HL-60 (cell line): ENCODE data around the gene OSER1.
"Not testable (repeated sequence)": the region's sequence is repeated elsewhere in the genome, so short reads cannot be mapped to it uniquely, and the experiment has no call there.

Experiments used
- DNase-seq, 2 experiments: peaks; one replicate each; pipeline ENCODE4 v3.0.0-alpha.2; 2010 to 2020; ENCODE audit warnings: low read depth in 1 of 2, low spot score in 1 of 2
- H3K27ac ChIP-seq: fragments of 250-450 bp; sonication (Bioruptor Pico); replicated peaks from 2 replicates; pipeline ENCODE4 v1.5.1; 2020; ENCODE audit warnings: mild to moderate bottlenecking, moderate library complexity
- H3K27me3 ChIP-seq: fragments of 250-450 bp; sonication (Bioruptor Pico); 2 replicates; pipeline ENCODE4 v1.5.1; 2021; ENCODE audit warnings: mild to moderate bottlenecking, moderate library complexity; ENCODE audit not compliant: insufficient read depth, poor library complexity, severe bottlenecking
- H3K4me3 ChIP-seq: replicated peaks from 2 replicates; pipeline ENCODE4 v1.5.1; 2011; ENCODE audit warnings: mild to moderate bottlenecking, control low read depth, low read length; ENCODE audit not compliant: insufficient read depth
- GABPA ChIP-seq: IDR thresholded peaks from 2 replicates; pipeline ENCODE4 v1.6.1; 2012; ENCODE audit warnings: low read depth
- POLR2AphosphoS5 ChIP-seq: IDR thresholded peaks from 2 replicates; pipeline ENCODE4 v1.6.1; 2012; ENCODE audit warnings: low read depth
- SPI1 ChIP-seq: IDR thresholded peaks from 2 replicates; pipeline ENCODE4 v1.6.1; 2012; ENCODE audit warnings: low read depth, mild to moderate bottlenecking, borderline replicate concordance
- TF ChIP-seq, protein P1 (sequence below): IDR thresholded peaks from one replicate; pipeline ENCODE4 v1.5.1; 2011; ENCODE audit warnings: low read length, control low read depth, inconsistent platforms; ENCODE audit not compliant: insufficient read depth
- TF ChIP-seq, protein P2 (sequence below): IDR thresholded peaks from 2 replicates; pipeline ENCODE4 v1.6.1; 2012; ENCODE audit warnings: low read depth; ENCODE audit not compliant: insufficient replicate concordance

The OSER1 gene

DNA sequence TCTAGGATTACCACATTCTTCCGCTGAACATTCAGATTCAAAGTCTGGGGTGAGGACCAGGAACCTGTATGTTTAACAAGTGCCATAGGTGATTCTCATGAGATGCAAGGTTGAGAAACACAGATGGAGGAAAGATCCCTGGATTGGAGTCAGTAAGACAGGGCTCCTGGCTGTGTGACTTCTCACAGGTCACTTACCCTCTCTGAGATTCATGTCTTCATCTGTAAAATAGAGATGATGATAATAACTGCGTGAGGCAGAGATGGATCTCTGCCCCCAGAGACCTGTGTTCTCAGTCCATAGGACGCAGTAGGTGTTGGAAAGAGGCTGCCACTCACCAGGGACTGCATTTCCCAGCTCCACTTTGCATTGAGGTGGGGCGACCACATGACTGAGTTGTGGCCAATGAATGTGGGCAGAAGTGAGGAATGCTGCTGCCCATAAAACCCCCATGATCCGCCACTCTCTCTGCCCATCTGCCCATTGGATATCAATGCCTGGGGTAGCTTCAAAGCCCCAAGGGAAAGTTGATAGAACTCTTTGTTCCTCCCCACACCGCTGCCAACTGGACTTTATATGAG lies 23.0 kb upstream of the OSER1 start:
- TF ChIP-seq SPI1 (no peak), GABPA (no peak), POLR2AphosphoS5 (no peak)
- TF ChIP-seq, protein P1, sequence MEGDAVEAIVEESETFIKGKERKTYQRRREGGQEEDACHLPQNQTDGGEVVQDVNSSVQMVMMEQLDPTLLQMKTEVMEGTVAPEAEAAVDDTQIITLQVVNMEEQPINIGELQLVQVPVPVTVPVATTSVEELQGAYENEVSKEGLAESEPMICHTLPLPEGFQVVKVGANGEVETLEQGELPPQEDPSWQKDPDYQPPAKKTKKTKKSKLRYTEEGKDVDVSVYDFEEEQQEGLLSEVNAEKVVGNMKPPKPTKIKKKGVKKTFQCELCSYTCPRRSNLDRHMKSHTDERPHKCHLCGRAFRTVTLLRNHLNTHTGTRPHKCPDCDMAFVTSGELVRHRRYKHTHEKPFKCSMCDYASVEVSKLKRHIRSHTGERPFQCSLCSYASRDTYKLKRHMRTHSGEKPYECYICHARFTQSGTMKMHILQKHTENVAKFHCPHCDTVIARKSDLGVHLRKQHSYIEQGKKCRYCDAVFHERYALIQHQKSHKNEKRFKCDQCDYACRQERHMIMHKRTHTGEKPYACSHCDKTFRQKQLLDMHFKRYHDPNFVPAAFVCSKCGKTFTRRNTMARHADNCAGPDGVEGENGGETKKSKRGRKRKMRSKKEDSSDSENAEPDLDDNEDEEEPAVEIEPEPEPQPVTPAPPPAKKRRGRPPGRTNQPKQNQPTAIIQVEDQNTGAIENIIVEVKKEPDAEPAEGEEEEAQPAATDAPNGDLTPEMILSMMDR, result no peak
- TF ChIP-seq, protein P2, sequence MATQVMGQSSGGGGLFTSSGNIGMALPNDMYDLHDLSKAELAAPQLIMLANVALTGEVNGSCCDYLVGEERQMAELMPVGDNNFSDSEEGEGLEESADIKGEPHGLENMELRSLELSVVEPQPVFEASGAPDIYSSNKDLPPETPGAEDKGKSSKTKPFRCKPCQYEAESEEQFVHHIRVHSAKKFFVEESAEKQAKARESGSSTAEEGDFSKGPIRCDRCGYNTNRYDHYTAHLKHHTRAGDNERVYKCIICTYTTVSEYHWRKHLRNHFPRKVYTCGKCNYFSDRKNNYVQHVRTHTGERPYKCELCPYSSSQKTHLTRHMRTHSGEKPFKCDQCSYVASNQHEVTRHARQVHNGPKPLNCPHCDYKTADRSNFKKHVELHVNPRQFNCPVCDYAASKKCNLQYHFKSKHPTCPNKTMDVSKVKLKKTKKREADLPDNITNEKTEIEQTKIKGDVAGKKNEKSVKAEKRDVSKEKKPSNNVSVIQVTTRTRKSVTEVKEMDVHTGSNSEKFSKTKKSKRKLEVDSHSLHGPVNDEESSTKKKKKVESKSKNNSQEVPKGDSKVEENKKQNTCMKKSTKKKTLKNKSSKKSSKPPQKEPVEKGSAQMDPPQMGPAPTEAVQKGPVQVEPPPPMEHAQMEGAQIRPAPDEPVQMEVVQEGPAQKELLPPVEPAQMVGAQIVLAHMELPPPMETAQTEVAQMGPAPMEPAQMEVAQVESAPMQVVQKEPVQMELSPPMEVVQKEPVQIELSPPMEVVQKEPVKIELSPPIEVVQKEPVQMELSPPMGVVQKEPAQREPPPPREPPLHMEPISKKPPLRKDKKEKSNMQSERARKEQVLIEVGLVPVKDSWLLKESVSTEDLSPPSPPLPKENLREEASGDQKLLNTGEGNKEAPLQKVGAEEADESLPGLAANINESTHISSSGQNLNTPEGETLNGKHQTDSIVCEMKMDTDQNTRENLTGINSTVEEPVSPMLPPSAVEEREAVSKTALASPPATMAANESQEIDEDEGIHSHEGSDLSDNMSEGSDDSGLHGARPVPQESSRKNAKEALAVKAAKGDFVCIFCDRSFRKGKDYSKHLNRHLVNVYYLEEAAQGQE, result no peak
- no peak overlapping the region for H3K27ac ChIP-seq
- H3K27me3 ChIP-seq, result no peaks in the 10 kb centered on the region
- H3K4me3 ChIP-seq, result no peak overlapping the region
- no peak for DNase-seq

DNA sequence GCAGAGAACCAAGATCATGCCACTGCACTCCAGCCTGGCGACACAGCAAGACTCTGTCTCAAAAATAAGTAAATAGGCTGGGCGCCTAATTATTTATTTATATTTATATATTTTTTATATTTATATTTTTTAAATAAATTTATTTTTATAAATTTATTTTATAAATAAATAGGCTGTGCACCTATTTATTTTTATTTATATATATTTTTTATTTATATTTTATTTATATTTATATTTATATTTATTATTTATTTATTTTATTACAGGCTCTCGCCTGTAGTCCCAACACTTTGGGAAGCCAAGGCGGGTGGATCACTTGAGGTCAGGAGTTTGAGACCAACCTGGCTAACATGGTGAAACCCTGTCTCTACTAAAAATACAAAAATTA lies 21.9 kb upstream of the OSER1 start:
- H3K27ac ChIP-seq, H3K4me3 ChIP-seq, DNase-seq, H3K27me3 ChIP-seq: not testable (repeated sequence)

DNA sequence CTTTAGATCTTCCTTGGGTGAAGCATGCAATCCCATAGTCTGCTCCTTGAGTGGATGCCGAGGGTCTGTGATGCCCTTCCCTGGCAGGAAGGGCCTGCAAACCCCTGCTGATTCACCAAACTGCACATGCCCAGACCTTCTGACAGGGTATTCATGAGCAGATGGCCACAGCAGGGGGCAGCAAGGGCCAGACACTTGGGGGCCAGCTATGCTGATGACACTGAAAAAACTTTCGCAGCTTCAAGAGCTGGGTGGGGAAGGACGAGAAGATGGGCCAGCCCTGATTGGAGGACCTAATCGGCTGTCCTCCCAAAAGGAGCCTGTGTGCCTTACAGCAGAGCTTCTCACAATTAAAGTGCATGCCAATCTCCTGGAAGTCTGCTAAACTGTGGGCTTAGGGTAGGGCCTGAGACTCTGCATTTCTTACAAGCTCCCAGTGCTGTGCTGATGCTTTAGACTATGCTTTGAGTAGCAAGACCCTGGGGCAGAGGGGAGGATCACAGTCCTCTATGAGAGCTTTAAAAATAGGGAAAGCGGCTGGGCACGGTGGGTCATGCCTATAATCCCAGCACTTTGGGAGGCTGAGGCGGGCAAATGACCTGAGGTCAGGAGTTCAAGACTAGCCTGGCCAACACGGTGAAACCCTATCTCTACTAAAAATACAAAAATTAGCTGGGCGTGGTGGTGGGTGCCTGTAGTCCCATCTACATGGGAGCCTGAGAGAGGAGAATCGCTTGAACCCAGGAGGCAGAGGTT lies 21.3 kb upstream of the OSER1 start:
- no peak for DNase-seq
- Histone ChIP-seq H3K4me3 (no peak overlapping the region), H3K27me3 (no peaks in the 10 kb centered on the region), H3K27ac (no peak overlapping the region)
- TF ChIP-seq, protein P1, result no peak
- TF ChIP-seq POLR2AphosphoS5, result no peak
- TF ChIP-seq, protein P2, result no peak
- TF ChIP-seq GABPA, result no peak
- no peak for TF ChIP-seq SPI1

DNA sequence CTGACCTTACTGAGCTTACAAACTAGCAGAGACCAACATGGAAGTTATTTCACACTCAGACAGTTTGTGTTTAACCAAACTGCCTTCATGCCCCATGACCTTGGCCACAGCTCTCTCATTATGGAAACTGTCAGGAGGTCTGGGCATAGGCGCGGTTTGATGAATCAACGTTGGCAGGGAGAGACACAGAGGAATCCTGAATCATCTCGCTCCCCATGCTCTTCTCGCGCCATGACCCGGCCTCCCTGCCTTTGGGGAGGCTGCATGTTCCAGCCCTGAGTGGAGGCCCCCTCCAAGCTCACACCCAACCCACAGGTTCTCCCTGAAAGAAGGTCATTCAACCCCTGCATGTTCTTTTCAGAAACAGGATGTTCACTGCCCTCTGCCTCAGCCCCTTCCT lies 20.6 kb upstream of the OSER1 start:
- DNase-seq, result no peak
- H3K4me3 ChIP-seq, result no peak overlapping the region
- TF ChIP-seq GABPA (no peak), SPI1 (no peak), POLR2AphosphoS5 (no peak)
- TF ChIP-seq, protein P2, result no peak
- TF ChIP-seq, protein P1, result no peak
- H3K27ac ChIP-seq, result no peak overlapping the region
- H3K27me3 ChIP-seq, result no peaks in the 10 kb centered on the region
